Measurements from ENCODE around the gene SPTBN1. TPM values are rescaled to one million over a fixed set of nuclear protein-coding genes. Genes with fewer than 3 reads are reported as not detected.

The SPTBN1 gene
- polyA plus RNA-seq, 1 donor: 168 TPM

- H3K9me3 ChIP-seq (ENCODE audit: control insufficient read depth, low read depth, low read length): no peaks in the 10 kb centered on the region
- H3K36me3 ChIP-seq (ENCODE audit: control insufficient read depth, insufficient read depth, low read length): no peaks in the 10 kb centered on the region
- H3K27me3 ChIP-seq (ENCODE audit: control insufficient read depth, insufficient read depth, low read length): no peaks in the 10 kb centered on the region
- no peak for DNase-seq
- H3K4me3 ChIP-seq (ENCODE audit: low read length): no peak overlapping the region
- whole genome bisulfite sequencing (ENCODE audit: insufficient coverage, low lambda C conversion rate): no CpG with 5 or more reads among the region's 2 CpGs
- no peak overlapping the region for H3K27ac ChIP-seq (ENCODE audit: low read length)
- no peaks in the 10 kb centered on the region for H3K4me1 ChIP-seq (ENCODE audit: control insufficient read depth, insufficient read depth, low read length)
Observed at GRCh38 chr2:54468673-54469072, 12.5 kb downstream of the SPTBN1 start.

DNA sequence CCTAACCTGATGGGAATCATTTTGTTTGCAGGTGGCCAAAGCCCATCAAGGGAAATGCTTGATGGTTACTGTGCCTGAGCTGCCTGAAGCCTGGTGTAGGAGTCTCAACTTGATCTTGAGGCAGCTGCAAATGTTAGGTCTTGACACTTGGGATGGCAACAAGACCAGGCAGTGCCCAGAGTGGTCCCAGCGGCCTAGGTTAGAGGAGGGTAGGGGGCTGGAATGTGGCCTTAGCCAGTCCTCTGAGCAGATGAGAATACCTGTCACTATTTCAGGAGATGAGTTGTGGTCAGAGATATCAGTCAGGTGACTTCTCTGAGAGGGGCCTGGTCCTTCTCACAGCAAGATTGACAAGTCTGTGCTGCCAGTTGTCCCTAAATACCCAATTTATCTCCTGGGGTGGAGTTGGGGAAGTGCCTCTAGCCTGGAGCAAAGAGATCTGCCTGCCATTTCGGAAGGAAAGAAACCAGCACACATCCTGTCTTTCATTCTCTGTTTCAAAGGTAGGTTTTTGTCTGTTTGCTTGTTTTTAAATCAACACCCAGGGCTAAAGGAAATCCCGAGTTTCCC is 13.4 kb downstream of the SPTBN1 start:
- no peaks in the 10 kb centered on the region for H3K36me3 ChIP-seq (ENCODE audit: control insufficient read depth, insufficient read depth, low read length)
- no peaks in the 10 kb centered on the region for H3K9me3 ChIP-seq (ENCODE audit: control insufficient read depth, low read depth, low read length)
- H3K27me3 ChIP-seq (ENCODE audit: control insufficient read depth, insufficient read depth, low read length): no peaks in the 10 kb centered on the region
- no peak overlapping the region for H3K27ac ChIP-seq (ENCODE audit: low read length)
- H3K4me1 ChIP-seq (ENCODE audit: control insufficient read depth, insufficient read depth, low read length): no peaks in the 10 kb centered on the region
- no peak overlapping the region for H3K4me3 ChIP-seq (ENCODE audit: low read length)
- WGBS (ENCODE audit: insufficient coverage, low lambda C conversion rate): 57% methylated on average over 1 of the region's 3 CpGs
- DNase-seq: no peak

GRCh38 chr2:54470266-54470938 is 14.3 kb downstream of the SPTBN1 start:
- WGBS (ENCODE audit: insufficient coverage, low lambda C conversion rate): 50% methylated on average over 2 of the region's 6 CpGs
- Histone ChIP-seq H3K4me1 (ENCODE audit: control insufficient read depth, insufficient read depth, low read length) (no peaks in the 10 kb centered on the region), H3K4me3 (ENCODE audit: low read length) (no peak overlapping the region), H3K27ac (ENCODE audit: low read length) (no peak overlapping the region), H3K27me3 (ENCODE audit: control insufficient read depth, insufficient read depth, low read length) (no peaks in the 10 kb centered on the region), H3K36me3 (ENCODE audit: control insufficient read depth, insufficient read depth, low read length) (no peaks in the 10 kb centered on the region), H3K9me3 (ENCODE audit: control insufficient read depth, low read depth, low read length) (no peaks in the 10 kb centered on the region)
- DNase-seq: no peak

GRCh38 chr2:54471221-54471711 is 15.1 kb downstream of the SPTBN1 start:
- H3K27me3 ChIP-seq (ENCODE audit: control insufficient read depth, insufficient read depth, low read length): no peaks in the 10 kb centered on the region
- H3K27ac ChIP-seq (ENCODE audit: low read length): no peak overlapping the region
- no peaks in the 10 kb centered on the region for H3K4me1 ChIP-seq (ENCODE audit: control insufficient read depth, insufficient read depth, low read length)
- H3K36me3 ChIP-seq (ENCODE audit: control insufficient read depth, insufficient read depth, low read length): no peaks in the 10 kb centered on the region
- DNase-seq: peak; percentile 23 to 37
- H3K4me3 ChIP-seq (ENCODE audit: low read length): no peak overlapping the region
- WGBS (ENCODE audit: insufficient coverage, low lambda C conversion rate): no CpG with 5 or more reads among the region's 1 CpG
- H3K9me3 ChIP-seq (ENCODE audit: control insufficient read depth, low read depth, low read length): no peaks in the 10 kb centered on the region

- H3K27ac ChIP-seq (ENCODE audit: low read length): no peak overlapping the region
- no peak for DNase-seq
- H3K4me3 ChIP-seq (ENCODE audit: low read length): no peak overlapping the region
- H3K4me1 ChIP-seq (ENCODE audit: control insufficient read depth, insufficient read depth, low read length): no peaks in the 10 kb centered on the region
- no peaks in the 10 kb centered on the region for H3K9me3 ChIP-seq (ENCODE audit: control insufficient read depth, low read depth, low read length)
- no peaks in the 10 kb centered on the region for H3K36me3 ChIP-seq (ENCODE audit: control insufficient read depth, insufficient read depth, low read length)
- no CpG with 5 or more reads among the region's 1 CpG for WGBS (ENCODE audit: insufficient coverage, low lambda C conversion rate)
- H3K27me3 ChIP-seq (ENCODE audit: control insufficient read depth, insufficient read depth, low read length): no peaks in the 10 kb centered on the region
Observed at GRCh38 chr2:54473851-54474250, 17.7 kb downstream of the SPTBN1 start.

- WGBS (ENCODE audit: insufficient coverage, low lambda C conversion rate): 100% methylated on average over 1 of the region's 3 CpGs
- DNase-seq: no peak
- no peaks in the 10 kb centered on the region for H3K4me1 ChIP-seq (ENCODE audit: control insufficient read depth, insufficient read depth, low read length)
- no peak overlapping the region for H3K27ac ChIP-seq (ENCODE audit: low read length)
- H3K9me3 ChIP-seq (ENCODE audit: control insufficient read depth, low read depth, low read length): no peaks in the 10 kb centered on the region
- no peaks in the 10 kb centered on the region for H3K36me3 ChIP-seq (ENCODE audit: control insufficient read depth, insufficient read depth, low read length)
- no peaks in the 10 kb centered on the region for H3K27me3 ChIP-seq (ENCODE audit: control insufficient read depth, insufficient read depth, low read length)
- no peak overlapping the region for H3K4me3 ChIP-seq (ENCODE audit: low read length)
Observed at GRCh38 chr2:54475285-54475684, 19.2 kb downstream of the SPTBN1 start.

GRCh38 chr2:54475919-54476318 is 19.8 kb downstream of the SPTBN1 start:
- DNase-seq: no peak
- Histone ChIP-seq H3K4me1 (ENCODE audit: control insufficient read depth, insufficient read depth, low read length) (no peaks in the 10 kb centered on the region), H3K27ac (ENCODE audit: low read length) (no peak overlapping the region), H3K9me3 (ENCODE audit: control insufficient read depth, low read depth, low read length) (no peaks in the 10 kb centered on the region), H3K4me3 (ENCODE audit: low read length) (no peak overlapping the region), H3K27me3 (ENCODE audit: control insufficient read depth, insufficient read depth, low read length) (no peaks in the 10 kb centered on the region), H3K36me3 (ENCODE audit: control insufficient read depth, insufficient read depth, low read length) (no peaks in the 10 kb centered on the region)
- WGBS (ENCODE audit: insufficient coverage, low lambda C conversion rate): no CpG with 5 or more reads among the region's 5 CpGs

- DNase-seq: no peak
- Histone ChIP-seq H3K4me1 (ENCODE audit: control insufficient read depth, insufficient read depth, low read length) (no peaks in the 10 kb centered on the region), H3K4me3 (ENCODE audit: low read length) (no peak overlapping the region), H3K27ac (ENCODE audit: low read length) (no peak overlapping the region), H3K27me3 (ENCODE audit: control insufficient read depth, insufficient read depth, low read length) (no peaks in the 10 kb centered on the region), H3K9me3 (ENCODE audit: control insufficient read depth, low read depth, low read length) (no peaks in the 10 kb centered on the region), H3K36me3 (ENCODE audit: control insufficient read depth, insufficient read depth, low read length) (no peaks in the 10 kb centered on the region)
- 42% methylated on average over 2 of the region's 2 CpGs for WGBS (ENCODE audit: insufficient coverage, low lambda C conversion rate)
Observed at GRCh38 chr2:54476852-54477251, 20.7 kb downstream of the SPTBN1 start.

DNA sequence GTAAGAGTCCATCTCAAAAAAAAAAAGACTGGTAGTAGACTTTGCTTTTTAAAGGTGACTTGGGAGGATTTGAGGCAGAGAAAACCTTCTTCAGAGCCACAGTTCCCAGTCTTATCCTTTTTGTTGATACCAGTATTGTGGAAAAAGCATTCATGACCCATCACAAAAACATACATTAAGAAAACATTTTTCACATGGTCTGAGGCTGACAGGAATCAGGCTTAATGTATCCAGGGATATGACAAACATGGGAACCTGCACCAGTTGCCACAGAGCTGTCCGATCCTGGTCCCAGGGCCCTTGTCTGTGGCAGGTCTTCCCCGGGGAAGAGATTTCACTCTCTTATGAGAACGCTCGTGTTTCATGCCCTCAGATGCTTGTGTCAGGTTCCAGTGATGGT is 21.8 kb downstream of the SPTBN1 start:
- no peaks in the 10 kb centered on the region for H3K4me1 ChIP-seq (ENCODE audit: control insufficient read depth, insufficient read depth, low read length)
- no peaks in the 10 kb centered on the region for H3K9me3 ChIP-seq (ENCODE audit: control insufficient read depth, low read depth, low read length)
- no peak overlapping the region for H3K27ac ChIP-seq (ENCODE audit: low read length)
- no peak for DNase-seq
- no peaks in the 10 kb centered on the region for H3K27me3 ChIP-seq (ENCODE audit: control insufficient read depth, insufficient read depth, low read length)
- H3K36me3 ChIP-seq (ENCODE audit: control insufficient read depth, insufficient read depth, low read length): no peaks in the 10 kb centered on the region
- H3K4me3 ChIP-seq (ENCODE audit: low read length): no peak overlapping the region
- no CpG with 5 or more reads among the region's 4 CpGs for WGBS (ENCODE audit: insufficient coverage, low lambda C conversion rate)

DNA sequence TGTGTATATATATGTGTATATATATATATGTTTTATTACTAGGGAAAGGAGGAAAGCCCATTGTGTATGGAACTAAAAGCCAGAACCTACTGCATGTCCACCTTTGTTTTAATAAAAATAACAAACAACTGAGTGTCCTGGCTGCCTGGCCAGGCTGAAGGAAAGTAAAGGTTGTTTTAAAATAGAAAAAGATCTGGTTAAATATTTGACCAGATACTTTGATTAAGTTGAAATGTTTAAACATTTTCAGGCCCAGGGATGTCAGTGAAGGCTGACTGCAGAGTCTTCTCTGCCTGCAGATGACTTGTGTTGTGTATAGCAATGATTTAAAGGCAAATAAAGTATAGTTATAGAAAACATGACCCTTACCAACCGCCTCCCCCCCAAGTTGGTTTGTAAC is 22.8 kb downstream of the SPTBN1 start:
- Histone ChIP-seq H3K4me3 (ENCODE audit: low read length) (no peak overlapping the region), H3K27ac (ENCODE audit: low read length) (no peak overlapping the region), H3K4me1 (ENCODE audit: control insufficient read depth, insufficient read depth, low read length) (no peaks in the 10 kb centered on the region), H3K9me3 (ENCODE audit: control insufficient read depth, low read depth, low read length) (no peaks in the 10 kb centered on the region), H3K27me3 (ENCODE audit: control insufficient read depth, insufficient read depth, low read length) (no peaks in the 10 kb centered on the region), H3K36me3 (ENCODE audit: control insufficient read depth, insufficient read depth, low read length) (no peaks in the 10 kb centered on the region)
- no peak for DNase-seq
- WGBS (ENCODE audit: insufficient coverage, low lambda C conversion rate): 100% methylated on average over 1 of the region's 1 CpG

GRCh38 chr2:54479424-54479823 is 23.3 kb downstream of the SPTBN1 start:
- Histone ChIP-seq H3K27ac (ENCODE audit: low read length) (no peak overlapping the region), H3K4me1 (ENCODE audit: control insufficient read depth, insufficient read depth, low read length) (no peaks in the 10 kb centered on the region)
- WGBS (ENCODE audit: insufficient coverage, low lambda C conversion rate): 85% methylated on average over 2 of the region's 2 CpGs

More at GRCh38 chr2:54479424-54479823, 23.3 kb downstream of the SPTBN1 start:
- Histone ChIP-seq H3K36me3 (ENCODE audit: control insufficient read depth, insufficient read depth, low read length) (no peaks in the 10 kb centered on the region), H3K9me3 (ENCODE audit: control insufficient read depth, low read depth, low read length) (no peaks in the 10 kb centered on the region), H3K4me3 (ENCODE audit: low read length) (no peak overlapping the region), H3K27me3 (ENCODE audit: control insufficient read depth, insufficient read depth, low read length) (no peaks in the 10 kb centered on the region)
- DNase-seq: no peak

Measured in large intestine (tissue), 3 donors.